HFFc6 (cell line): ENCODE data around the gene MPPE1. TPM values are rescaled to one million over a fixed set of nuclear protein-coding genes. Genes with fewer than 3 reads are reported as not detected.

Experiments
- DNase-seq: peaks from one replicate; pipeline ENCODE4 v3.0.0-alpha.2; 2018
- H3K27ac Mint-ChIP-seq: 2 replicates; pipeline ENCODE4 v1.8.0; 2020; ENCODE audit warnings: mild to moderate bottlenecking, mixed read lengths
- H3K27me3 Mint-ChIP-seq: 2 replicates; pipeline ENCODE4 v1.8.0; 2021; ENCODE audit warnings: mild to moderate bottlenecking, moderate library complexity, mixed read lengths; ENCODE audit not compliant: insufficient read depth
- H3K36me3 Mint-ChIP-seq: 2 replicates; pipeline ENCODE4 v1.8.0; 2021; ENCODE audit warnings: low read depth, mixed read lengths
- H3K4me1 Mint-ChIP-seq: 2 replicates; pipeline ENCODE4 v1.8.0; 2020; ENCODE audit warnings: low read depth, mixed read lengths
- H3K4me3 Mint-ChIP-seq: 2 replicates; pipeline ENCODE4 v1.8.0; 2020; ENCODE audit warnings: mild to moderate bottlenecking, moderate library complexity, mixed read lengths
- H3K9me3 Mint-ChIP-seq: 2 replicates; pipeline ENCODE4 v1.8.0; 2020; ENCODE audit warnings: mild to moderate bottlenecking, mixed read lengths
- total RNA-seq, 6 experiments: library from RNA; stranded (reverse); fragmentation: NEBNext Ultra II Directional; extraction: Animal tissue kit (Norgen Biotek cat#: 25700); gene quantifications; 2 replicates in 1 of 6; 3 replicates in 5 of 6; pipeline ENCODE4 v1.2.3, GENCODE V29; 2021
- TF ChIP-seq, protein P1 (sequence below): fragments of 200-600 bp; sonication (generic); IDR thresholded peaks from 2 replicates; pipeline ENCODE4 v1.5.0; 2021; ENCODE audit warnings: antibody characterized with exemption, mild to moderate bottlenecking

The MPPE1 gene
- total RNA-seq, 6 experiments from 2014 or later = 23.5 to 28.2 (median 26.0) TPM

DNA sequence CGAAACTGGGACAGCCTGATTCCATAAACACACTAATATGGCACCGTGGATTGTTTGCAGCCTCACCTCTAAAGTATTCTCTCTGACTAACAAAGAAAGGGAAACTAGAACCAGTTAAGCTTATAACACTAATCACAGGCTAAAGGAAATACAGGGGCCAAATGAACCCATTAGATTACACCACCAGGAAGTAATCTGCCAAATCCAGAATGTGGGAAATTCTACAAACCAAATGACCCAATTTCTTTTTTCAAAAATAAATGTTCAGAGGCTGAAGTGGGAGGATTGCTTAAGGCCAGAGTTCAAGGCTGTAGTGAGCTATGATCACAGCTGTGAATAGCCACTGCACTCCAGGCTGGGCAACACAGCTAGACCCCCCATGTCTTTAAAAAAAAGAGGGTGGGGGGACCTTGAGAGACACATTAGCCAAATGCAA is 1.5 kb upstream of the MPPE1 start:
- DNase-seq = peak; percentile 35
- Mint-ChIP-seq H3K4me3 (peak overlapping the region; percentile 86), H3K36me3 (peaks cover 5% of the 10 kb centered on the region; the same call in 1 of the 2 replicates)

DNA sequence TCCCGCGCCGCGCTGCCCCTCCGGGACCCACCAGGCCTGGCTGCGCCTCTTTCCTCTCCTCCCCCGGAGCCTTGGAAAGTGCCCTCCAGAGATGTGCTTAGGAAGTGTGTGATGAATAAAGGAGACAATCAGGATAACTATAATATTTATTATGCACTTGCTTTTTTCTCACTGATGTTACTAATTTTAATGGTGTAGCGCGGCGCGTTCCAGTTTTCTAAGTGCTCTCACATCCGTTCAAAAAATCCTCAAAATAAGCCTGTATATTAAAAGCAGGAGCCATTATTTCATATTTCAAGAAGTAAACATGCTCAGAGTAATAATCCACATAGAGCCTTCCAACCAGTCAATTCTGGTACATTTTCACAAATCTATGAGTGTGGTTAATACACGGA is 941 bp upstream of the MPPE1 start:
- TF ChIP-seq, protein P1, sequence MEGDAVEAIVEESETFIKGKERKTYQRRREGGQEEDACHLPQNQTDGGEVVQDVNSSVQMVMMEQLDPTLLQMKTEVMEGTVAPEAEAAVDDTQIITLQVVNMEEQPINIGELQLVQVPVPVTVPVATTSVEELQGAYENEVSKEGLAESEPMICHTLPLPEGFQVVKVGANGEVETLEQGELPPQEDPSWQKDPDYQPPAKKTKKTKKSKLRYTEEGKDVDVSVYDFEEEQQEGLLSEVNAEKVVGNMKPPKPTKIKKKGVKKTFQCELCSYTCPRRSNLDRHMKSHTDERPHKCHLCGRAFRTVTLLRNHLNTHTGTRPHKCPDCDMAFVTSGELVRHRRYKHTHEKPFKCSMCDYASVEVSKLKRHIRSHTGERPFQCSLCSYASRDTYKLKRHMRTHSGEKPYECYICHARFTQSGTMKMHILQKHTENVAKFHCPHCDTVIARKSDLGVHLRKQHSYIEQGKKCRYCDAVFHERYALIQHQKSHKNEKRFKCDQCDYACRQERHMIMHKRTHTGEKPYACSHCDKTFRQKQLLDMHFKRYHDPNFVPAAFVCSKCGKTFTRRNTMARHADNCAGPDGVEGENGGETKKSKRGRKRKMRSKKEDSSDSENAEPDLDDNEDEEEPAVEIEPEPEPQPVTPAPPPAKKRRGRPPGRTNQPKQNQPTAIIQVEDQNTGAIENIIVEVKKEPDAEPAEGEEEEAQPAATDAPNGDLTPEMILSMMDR = no peak
- peaks cover 21% of the 10 kb centered on the region for H3K4me1 Mint-ChIP-seq
- H3K27ac Mint-ChIP-seq = peak overlapping the region; percentile 89

More for the DNA sequence above, 1.5 kb upstream of the MPPE1 start:
- peaks cover 21% of the 10 kb centered on the region for H3K4me1 Mint-ChIP-seq
- H3K9me3 Mint-ChIP-seq = no peaks in the 10 kb centered on the region
- peaks cover 2% of the 10 kb centered on the region; the same call in 1 of the 2 replicates for H3K27me3 Mint-ChIP-seq
- H3K27ac Mint-ChIP-seq = peak overlapping the region; percentile 89
- TF ChIP-seq, protein P1 = no peak

DNA sequence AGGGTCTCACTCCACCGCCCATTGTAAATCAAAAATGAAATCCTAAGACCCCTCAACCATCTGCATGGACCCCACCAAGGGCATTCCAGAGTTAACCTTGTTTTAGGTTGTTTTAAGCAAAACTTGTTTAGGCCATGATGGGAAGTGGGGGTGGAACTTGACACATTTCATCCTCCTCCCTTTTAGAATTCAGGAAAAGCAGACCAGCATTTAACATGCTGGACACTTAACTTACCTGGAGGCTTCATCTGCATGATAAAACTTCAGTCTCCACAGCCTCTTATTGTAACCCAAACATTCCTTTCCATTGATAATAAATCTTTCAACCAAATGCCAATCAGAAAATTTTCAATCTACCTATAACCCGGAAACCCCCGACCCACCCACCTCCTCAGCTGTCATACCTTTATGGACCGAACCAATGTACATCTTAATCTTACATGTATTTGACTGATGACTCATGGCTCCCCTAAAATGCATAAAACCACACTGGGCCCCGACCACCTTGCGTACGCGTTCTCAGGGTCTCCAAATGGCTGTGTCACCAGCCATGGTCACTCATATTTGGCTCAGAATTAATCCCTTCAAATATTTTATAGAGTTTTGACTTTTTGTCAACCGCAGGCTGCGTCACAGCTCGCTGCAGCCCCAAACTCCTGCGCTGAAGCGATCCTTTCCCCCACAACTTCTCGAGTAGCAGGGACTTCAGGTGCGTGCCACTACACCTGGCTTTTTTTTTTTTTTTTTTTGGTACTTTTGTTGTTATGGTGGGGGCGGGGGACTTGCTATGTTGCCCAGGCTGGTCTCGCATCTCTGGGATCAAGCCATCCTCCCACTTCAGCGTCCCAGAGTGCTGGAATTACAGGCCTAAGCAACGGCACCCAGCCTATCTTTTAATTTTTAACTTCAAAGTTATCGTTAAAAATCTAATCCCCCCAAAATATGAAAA is 917 bp downstream of the MPPE1 start:
- Mint-ChIP-seq H3K4me3 (peak overlapping the region; percentile 97), H3K36me3 (peaks cover 10% of the 10 kb centered on the region; the same call in 1 of the 2 replicates), H3K9me3 (no peaks in the 10 kb centered on the region), H3K4me1 (peaks cover 21% of the 10 kb centered on the region), H3K27ac (peak overlapping the region; percentile 92), H3K27me3 (peaks cover 2% of the 10 kb centered on the region; the same call in 1 of the 2 replicates)
- TF ChIP-seq, protein P1 = no peak
- DNase-seq = no peak

More for the DNA sequence above, 941 bp upstream of the MPPE1 start:
- no peak for DNase-seq
- Mint-ChIP-seq H3K4me3 (peak overlapping the region; percentile 86), H3K36me3 (peaks cover 5% of the 10 kb centered on the region; the same call in 1 of the 2 replicates), H3K9me3 (no peaks in the 10 kb centered on the region), H3K27me3 (peaks cover 2% of the 10 kb centered on the region; the same call in 1 of the 2 replicates)

DNA sequence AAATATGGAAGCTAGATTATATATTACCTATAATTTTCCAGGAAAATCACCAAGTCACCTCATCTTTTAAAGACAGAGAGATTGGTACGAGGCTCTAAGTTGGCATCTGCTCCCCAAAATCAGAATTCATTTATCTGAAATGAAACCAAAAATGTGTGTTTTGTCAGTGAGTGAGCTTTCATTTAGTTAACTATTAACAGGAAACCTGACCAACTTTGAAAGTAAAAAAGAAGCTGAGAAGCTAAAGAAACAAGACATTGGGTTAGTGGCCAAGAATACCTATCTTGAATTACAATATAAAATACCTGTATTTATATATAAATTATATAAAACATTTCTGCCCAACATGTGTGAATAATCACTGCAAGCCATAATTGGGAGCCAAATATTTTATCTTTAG is 1.9 kb downstream of the MPPE1 start:
- H3K27ac Mint-ChIP-seq = no peak overlapping the region
- no peak for DNase-seq
- no peak overlapping the region for H3K4me3 Mint-ChIP-seq
- peaks cover 2% of the 10 kb centered on the region; the same call in 1 of the 2 replicates for H3K27me3 Mint-ChIP-seq
- TF ChIP-seq, protein P1 = no peak
- peaks cover 21% of the 10 kb centered on the region for H3K4me1 Mint-ChIP-seq
- peaks cover 16% of the 10 kb centered on the region for H3K36me3 Mint-ChIP-seq
- no peaks in the 10 kb centered on the region for H3K9me3 Mint-ChIP-seq

DNA sequence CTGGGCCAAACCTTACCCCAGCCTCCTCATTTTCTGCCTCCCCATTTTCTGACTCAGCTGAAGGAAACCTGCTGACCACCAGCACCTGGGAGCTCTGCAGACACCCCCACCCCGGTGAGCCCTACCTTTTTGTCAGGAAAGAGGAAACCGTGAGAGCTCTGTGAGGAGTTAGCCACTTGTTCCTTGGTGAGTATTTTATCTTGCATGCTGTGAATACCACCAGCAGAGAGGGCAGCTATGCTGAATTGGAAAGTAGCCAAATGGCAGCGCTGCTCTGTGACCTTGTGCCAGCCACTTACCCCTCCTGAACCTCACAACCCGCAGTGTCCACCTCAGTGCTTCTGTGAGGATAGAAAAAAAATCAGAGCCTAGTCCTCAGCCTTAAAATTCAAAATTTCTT is 2.5 kb downstream of the MPPE1 start:
- Mint-ChIP-seq H3K36me3 (peaks cover 16% of the 10 kb centered on the region), H3K4me1 (peaks cover 21% of the 10 kb centered on the region), H3K9me3 (no peaks in the 10 kb centered on the region), H3K27ac (no peak overlapping the region), H3K4me3 (no peak overlapping the region), H3K27me3 (peaks cover 2% of the 10 kb centered on the region; the same call in 1 of the 2 replicates)
- TF ChIP-seq, protein P1 = no peak
- no peak for DNase-seq
